WTC11 (cell line): ENCODE results near the gene FYN. TPM values are rescaled to one million over a fixed set of nuclear protein-coding genes. Genes with fewer than 3 reads are reported as not detected.

Experiments used
- ATAC-seq: fragments of 200-7000 bp; cut with Tn5 transposase; 2 replicates; pipeline ENCODE4 v1.10.0; 2021; ENCODE audit warnings: mild to moderate bottlenecking, moderate library complexity
- CTCF ChIA-PET: fragments of 300-600 bp; sonication (Branson Sonifier 250); formaldehyde crosslinking; loops from one replicate; lab custom pipeline; 2021; ENCODE audit warnings: antibody characterized with exemption; lab: Charles Lee
- POLR2A ChIA-PET: fragments of 350-600 bp; sonication (Branson Sonifier 250); formaldehyde crosslinking; loops from one replicate; lab custom pipeline; 2021; ENCODE audit warnings: antibody characterized with exemption; lab: Charles Lee
- DNase-seq: peaks from one replicate; pipeline ENCODE4 v3.0.0; 2021; ENCODE audit warnings: low spot score
- H3K27ac Mint-ChIP-seq: 2 replicates; pipeline ENCODE4 v1.8.0; 2021; ENCODE audit warnings: mixed read lengths
- H3K27me3 Mint-ChIP-seq: 2 replicates; pipeline ENCODE4 v1.8.0; 2021; ENCODE audit warnings: low read depth, mild to moderate bottlenecking, moderate library complexity, mixed read lengths
- H3K36me3 Mint-ChIP-seq: 2 replicates; pipeline ENCODE4 v1.8.0; 2021; ENCODE audit warnings: mixed read lengths
- H3K4me1 Mint-ChIP-seq: 2 replicates; pipeline ENCODE4 v1.8.0; 2022; ENCODE audit warnings: mixed read lengths
- H3K4me3 Mint-ChIP-seq: 2 replicates; pipeline ENCODE4 v1.8.0; 2021; ENCODE audit warnings: mild to moderate bottlenecking, moderate library complexity, mixed read lengths
- H3K9me3 Mint-ChIP-seq: 2 replicates; pipeline ENCODE4 v1.8.0; 2021; ENCODE audit warnings: mixed read lengths
- AR ChIP-seq: fragments of 250-450 bp; sonication (Bioruptor Pico); IDR thresholded peaks from 2 replicates; pipeline ENCODE4 v1.9.0; 2021; ENCODE audit warnings: mild to moderate bottlenecking
- ATF6 ChIP-seq: sonication (generic); formaldehyde crosslinking; IDR thresholded peaks from 2 replicates; pipeline ENCODE4 v1.8.1; 2023; ENCODE audit warnings: mild to moderate bottlenecking, missing genetic modification reagents
- E2F5 ChIP-seq: sonication (generic); formaldehyde crosslinking; IDR thresholded peaks from 2 replicates; pipeline ENCODE4 v1.8.1; 2022; ENCODE audit warnings: mild to moderate bottlenecking, moderate library complexity, missing genetic modification reagents
- ERG ChIP-seq: fragments of 250-450 bp; sonication (Bioruptor Pico); IDR thresholded peaks from 2 replicates; pipeline ENCODE4 v1.8.0; 2021; ENCODE audit warnings: mild to moderate bottlenecking
- SMAD3 ChIP-seq: sonication (generic); formaldehyde crosslinking; IDR thresholded peaks from 2 replicates; pipeline ENCODE4 v1.8.0; 2022; ENCODE audit warnings: missing genetic modification reagents, mild to moderate bottlenecking, borderline replicate concordance
- SMAD4 ChIP-seq: sonication (generic); formaldehyde crosslinking; IDR thresholded peaks from 2 replicates; pipeline ENCODE4 v1.8.0; 2022; ENCODE audit warnings: mild to moderate bottlenecking, missing genetic modification reagents
- TP53 ChIP-seq: sonication (generic); formaldehyde crosslinking; IDR thresholded peaks from 2 replicates; pipeline ENCODE4 v1.8.1; 2023; ENCODE audit warnings: mild to moderate bottlenecking, missing genetic modification reagents
- ZNF532 ChIP-seq: fragments of 250-450 bp; sonication (Bioruptor Pico); IDR thresholded peaks from 2 replicates; pipeline ENCODE4 v1.9.0; 2021; ENCODE audit warnings: mild to moderate bottlenecking, borderline replicate concordance
- total RNA-seq: library from RNA; stranded (reverse); gene quantifications from 3 replicates; pipeline ENCODE4 v1.2.3, GENCODE V29; 2021

FYN gene
- total RNA-seq, 1 experiment from 2014 or later: 63.9 TPM

- Mint-ChIP-seq H3K27me3 (no peaks in the 10 kb centered on the region), H3K9me3 (no peaks in the 10 kb centered on the region), H3K4me3 (no peak overlapping the region), H3K27ac (no peak overlapping the region), H3K4me1 (peaks cover 32% of the 10 kb centered on the region), H3K36me3 (no peaks in the 10 kb centered on the region)
- CTCF ChIA-PET: no interaction called here
- POLR2A ChIA-PET: no interaction called here
- DNase-seq: no peak
- TF ChIP-seq ATF6 (no peak), ZNF532 (CRISPR knock-in tag) (no peak), ERG (CRISPR knock-in tag) (no peak), SMAD3 (CRISPR knock-in tag) (no peak)
- ATAC-seq: no peak
Measured at GRCh38 chr6:111813237-111813636, 60.0 kb downstream of the FYN start.

GRCh38 chr6:111812060-111813038 is 60.9 kb downstream of the FYN start:
- H3K27ac Mint-ChIP-seq: peak overlapping the region; percentile 17; the same call in 1 of the 2 replicates
- no peak for DNase-seq

More at GRCh38 chr6:111812060-111813038, 60.9 kb downstream of the FYN start:
- POLR2A ChIA-PET: interaction anchor here (0.6 kb wide), 1 partner anchor 147 kb away, joined by 8 read pairs; no protein-coding TSS in a partner anchor
- H3K4me1 Mint-ChIP-seq: peaks cover 32% of the 10 kb centered on the region
- no peaks in the 10 kb centered on the region for H3K36me3 Mint-ChIP-seq
- CTCF ChIA-PET: interaction anchor here (0.6 kb wide), 2 partner anchors 21 to 33 kb away, joined by 3 read pairs; no protein-coding TSS in a partner anchor
- no peak overlapping the region for H3K4me3 Mint-ChIP-seq
- ATAC-seq: peak; percentile 75
- no peaks in the 10 kb centered on the region for H3K9me3 Mint-ChIP-seq
- no peak for TF ChIP-seq SMAD4
- TF ChIP-seq AR (CRISPR knock-in tag): no peak
- no peak for TF ChIP-seq SMAD3 (CRISPR knock-in tag)
- TF ChIP-seq TP53: no peak
- no peak for TF ChIP-seq E2F5 (CRISPR knock-in tag)
- H3K27me3 Mint-ChIP-seq: no peaks in the 10 kb centered on the region
